Stimulated activated CD4-positive, alpha-beta T cell treated with anti-CD3 and anti-CD28 coated beads, TNF-alpha, amount 100 ng/mL, for 4 hours (primary cell): ENCODE results near the gene PHF24.
"Not testable (repeated sequence)": the region's sequence is repeated elsewhere in the genome, so short reads cannot be mapped to it uniquely, and the experiment has no call there.

ENCODE experiments used
- DNase-seq, 3 experiments: peaks; one replicate each; pipeline ENCODE4 v3.0.0-alpha.2; 2020; ENCODE audit warnings: low read depth in 3 of 3

Gene PHF24

DNA sequence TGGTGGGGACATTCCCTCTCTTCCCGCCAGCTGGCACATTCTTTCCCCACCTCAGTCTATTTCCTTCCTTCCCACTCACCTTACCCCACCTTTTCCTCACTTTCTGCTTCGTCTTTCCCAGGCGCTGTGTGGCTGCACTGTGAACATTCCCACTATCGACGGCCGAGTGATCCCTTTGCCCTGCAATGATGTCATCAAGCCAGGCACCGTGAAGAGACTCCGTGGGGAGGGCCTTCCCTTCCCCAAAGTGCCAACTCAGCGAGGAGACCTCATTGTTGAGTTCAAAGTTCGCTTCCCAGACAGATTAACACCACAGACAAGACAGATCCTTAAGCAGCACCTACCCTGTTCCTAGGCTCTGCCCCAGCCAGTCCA, 38.8 kb downstream of the PHF24 start:
- DNase-seq = no peak

DNA sequence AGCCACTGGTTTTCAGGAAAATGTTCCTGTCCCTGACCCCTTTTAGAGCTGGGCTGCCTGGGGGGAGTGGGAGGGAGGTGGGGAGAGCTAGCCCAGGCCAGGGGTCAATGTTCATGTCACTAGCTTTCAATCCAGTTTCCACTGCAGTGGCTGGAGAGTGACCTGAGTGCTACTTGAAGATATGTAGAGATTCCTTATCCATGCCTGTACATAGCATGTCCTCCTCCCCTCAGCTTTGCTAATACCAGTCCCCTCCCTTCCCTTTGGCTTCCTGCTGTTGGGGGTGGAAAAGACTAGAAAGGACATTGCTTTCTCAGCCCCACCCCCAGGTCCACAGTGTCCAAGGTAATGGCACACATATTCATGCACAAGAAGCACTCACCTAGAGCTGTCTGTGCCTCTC, 39.3 kb downstream of the PHF24 start:
- DNase-seq = no peak

DNA sequence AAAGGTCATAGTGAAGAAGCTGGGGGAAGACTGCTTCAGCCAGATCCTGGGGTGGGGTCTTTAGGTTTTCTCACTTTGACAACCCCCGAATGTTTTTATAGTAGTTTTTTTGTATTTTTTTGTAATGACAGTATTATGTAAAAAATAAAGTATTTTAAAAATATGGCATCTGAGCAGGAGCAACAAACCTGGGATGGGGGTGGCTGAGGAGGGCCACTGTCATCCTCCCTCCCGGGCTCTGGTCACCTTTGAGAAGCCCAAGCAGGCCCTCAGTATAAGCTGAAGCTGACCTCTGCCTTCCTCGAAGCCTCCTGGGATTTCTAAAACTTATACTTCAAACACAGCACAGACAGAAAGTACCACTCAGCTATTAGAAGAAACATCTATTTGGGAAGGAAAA, 40.2 kb downstream of the PHF24 start:
- DNase-seq = no peak

DNA sequence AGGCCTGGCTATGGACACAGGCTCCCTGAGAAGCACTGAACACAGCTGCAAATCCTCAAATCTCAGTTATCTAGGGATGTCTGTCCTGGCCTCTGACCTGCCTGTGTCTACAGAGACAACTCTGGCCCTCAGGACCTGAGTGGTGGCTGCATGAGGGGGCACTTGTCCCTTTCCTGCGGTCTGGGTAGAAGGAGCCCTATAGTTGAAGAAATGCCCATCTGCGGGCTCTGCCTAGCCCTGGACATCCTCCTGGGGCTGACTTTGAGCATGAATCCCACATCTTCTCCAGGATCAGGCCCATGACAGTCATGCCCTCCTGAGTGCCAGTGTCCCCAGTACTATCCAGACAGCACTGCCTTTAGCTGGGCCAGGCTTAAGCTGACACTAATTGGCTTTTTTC, 41.5 kb downstream of the PHF24 start:
- no peak for DNase-seq

DNA sequence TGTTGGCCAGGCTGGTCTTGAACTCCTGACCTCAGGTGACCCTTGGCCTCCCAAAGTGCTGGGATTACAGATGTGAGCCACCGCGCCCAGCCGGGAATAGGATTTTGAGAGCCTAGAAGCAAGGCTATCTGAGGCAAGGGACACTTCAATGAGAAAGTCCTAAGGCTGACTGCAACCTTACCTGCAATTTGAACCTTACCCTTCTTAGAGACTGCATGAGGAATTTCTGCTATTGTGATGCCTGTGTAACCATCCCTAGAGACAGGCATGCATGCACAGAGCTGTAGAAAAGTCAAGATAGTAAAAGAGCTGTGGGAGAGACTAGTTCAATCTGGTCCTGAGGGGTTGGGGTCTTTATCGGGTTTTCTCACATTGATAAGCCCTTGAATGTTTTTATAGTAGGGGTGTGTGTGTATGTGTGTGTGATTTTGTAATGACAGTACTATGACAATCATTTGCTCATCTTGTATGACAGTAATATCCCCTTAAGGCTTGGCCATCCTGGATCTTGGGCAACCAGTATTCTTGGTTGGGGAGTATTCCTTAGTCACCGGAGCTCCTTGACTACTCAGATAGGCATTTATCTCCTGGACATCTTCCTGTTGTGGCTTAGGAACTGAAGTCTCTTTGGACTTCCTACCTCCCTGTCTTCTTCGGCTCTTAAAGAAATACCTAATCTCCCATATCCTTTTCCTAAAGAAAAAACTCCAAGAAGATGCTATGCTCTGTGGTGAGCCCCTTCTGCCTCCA, 42.6 kb downstream of the PHF24 start:
- no peak for DNase-seq

DNA sequence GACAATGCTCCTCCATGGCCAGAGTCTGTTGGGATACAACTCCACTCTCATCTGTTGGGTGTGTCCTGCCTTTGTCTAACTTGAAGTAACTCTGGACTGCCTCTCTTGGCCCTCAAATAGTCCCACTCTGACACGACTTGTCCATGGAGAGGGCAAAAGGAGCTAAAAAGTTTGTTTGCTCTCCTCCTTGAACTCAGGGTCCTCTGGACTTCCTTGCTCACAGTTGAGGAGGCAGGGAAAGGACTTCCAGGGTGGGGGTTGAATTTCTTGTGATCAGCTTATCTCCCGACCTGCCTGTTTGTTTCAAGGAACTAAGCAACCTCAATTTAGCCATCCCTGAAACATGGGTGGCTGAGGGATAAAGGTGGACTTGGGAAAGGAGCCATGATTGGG, 43.2 kb downstream of the PHF24 start:
- DNase-seq = no peak

DNA sequence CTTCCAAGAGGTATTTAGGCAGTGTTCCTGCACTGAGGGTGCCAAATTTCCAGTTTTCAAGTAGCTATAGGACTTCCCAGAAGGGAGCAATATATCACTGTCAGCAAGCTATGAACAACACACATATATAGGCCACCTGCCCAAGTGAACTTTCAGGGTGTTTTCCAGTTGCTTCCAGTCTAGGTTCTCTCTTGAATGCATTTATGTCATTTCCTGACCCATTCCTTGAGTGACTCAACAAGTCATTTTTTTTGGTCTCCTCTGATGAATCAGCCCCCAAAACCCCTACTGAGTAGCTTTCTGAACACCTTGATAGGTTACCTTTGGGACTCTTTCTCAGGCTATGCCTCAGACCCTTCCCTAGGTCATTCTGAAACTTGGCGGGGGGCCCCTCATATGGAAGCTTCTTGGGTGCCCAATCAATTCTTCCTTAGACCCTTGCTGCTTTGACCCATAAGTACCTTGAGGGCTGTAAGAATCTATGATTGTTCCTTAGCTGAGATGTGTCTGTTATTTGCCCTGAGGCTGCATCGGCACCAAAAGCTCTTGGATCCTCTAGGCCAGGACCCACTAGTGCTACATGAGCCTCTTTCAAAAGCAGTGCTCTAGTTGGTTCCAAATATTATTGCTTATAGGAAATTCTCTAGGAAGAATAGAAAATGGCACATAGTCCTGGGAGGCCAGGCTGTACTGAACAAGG, 43.9 kb downstream of the PHF24 start:
- DNase-seq = no peak

DNA sequence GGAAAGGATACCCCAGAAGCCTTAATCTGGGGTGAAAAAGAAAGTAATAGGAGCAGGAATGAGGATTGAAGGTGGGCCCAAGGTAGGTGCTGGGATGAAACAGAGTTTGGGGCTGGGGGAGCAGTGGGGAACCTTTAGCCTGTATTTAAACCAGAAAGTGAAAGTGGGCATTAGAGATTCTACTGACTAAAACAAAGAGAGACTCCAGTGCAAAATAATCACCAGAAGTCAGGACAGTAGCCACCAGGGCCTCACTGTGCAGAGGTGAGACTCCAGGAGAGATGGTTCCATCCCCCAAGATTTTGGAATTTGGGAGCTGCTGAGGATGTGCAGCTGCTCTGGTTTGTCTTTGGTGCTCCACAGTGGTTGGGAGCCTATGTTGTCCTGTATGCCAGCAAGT, 44.5 kb downstream of the PHF24 start:
- DNase-seq = no peak

DNA sequence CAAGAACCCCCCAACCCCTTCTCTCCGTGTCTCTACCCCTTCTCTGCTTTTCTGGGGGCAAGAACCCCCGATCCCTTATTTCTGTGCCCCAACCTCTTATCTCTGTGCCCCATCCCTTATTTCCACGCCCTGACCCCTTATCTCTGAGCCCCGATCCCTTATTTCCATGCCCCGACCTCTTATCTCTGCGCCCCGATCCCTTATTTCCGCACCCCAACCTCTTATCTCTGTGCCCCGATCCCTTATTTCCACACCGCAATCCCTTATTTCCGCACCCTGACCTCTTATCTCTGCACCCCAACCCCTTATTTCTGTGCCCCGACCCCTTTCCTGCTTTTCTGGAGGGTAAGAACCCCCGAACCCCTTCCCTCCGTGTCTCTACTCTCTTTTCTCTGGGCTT, 46.2 kb downstream of the PHF24 start:
- not testable (repeated sequence) for DNase-seq

DNA sequence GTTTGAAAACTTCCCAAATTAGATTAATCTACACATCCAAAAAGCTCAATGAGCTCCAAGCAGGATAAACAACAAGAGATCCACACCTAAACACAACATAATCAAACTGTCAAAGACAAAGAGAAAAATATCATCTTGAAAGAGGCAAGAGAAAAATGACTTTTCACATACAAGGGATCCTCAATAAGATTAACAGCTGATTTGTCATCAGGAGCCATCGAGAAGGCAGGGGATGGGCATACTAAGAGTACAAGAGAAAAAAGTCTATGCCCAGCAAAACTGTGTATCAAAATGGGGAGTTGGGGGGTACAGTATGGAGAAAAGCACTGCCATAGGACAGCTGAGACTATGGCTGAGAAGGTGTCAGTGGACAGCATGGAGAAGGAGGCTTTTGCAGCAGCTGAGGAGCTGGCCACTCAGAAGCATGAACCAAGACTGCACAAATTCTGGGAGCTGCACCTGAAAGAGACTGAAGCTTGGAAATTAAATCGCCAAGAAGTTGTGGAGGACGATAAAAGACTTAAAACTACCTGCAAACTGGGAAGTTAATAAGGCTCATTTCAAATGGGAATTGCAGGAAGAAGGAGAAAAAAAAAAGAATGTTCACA, 52.4 kb downstream of the PHF24 start:
- DNase-seq = no peak

DNA sequence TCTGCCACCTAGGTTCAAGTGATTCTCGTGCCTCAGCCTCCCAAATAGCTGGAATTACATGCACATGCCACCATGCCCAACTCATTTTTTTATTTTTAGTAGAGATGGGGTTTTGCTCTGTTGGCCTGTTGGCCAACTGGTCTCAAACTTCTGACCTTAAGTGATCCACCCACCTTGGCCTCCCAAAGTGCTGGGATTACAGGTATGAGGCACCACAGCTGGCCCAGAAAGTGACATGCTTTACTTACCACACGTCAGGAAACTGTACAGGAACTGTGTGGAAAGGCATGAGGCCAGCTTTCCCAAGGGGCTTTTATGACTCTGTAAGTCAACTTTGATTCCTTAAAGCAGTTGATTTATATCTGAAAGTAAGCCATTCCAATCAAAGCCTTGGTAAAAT, 56.4 kb downstream of the PHF24 start:
- no peak for DNase-seq

DNA sequence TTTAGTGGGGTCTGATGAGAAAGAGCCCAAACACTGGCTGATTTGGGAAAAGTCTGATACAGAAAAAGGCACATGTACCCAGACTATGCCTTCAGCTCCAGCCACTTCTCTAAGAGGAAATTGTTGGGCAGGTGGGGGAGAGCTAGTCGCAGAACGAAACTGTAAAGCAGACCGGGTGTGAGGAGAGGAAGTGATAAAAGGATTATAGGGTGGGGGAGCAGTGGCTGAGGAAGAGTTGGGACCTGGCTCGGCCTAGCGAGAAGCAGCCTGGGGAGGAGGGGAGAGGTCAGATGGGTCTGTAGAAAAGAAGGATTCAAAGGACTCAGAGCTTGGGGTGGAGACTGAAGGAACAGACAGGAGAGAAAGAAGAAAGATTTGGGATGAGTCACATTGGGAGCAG, 65.4 kb downstream of the PHF24 start:
- DNase-seq = not testable (repeated sequence)

DNA sequence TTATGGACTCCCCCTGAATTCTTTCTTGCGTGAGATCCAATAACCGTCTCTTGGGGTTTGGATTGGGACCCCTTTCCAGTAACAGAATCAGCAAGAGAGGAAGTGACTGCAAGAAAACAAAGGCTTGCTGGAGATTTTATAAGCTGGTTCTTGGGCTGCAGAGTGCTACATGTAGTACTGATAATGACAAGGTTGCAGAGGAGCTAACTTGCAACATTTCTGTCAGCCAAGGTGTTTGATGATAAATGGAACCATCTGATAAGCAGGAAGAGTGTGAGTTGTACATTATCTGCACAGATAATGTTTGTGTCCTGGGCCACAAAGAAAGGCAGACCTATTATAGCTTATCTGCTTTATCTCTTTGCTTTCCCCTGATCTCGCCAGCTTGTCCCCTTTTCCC, 68.6 kb downstream of the PHF24 start:
- DNase-seq = no peak

DNA sequence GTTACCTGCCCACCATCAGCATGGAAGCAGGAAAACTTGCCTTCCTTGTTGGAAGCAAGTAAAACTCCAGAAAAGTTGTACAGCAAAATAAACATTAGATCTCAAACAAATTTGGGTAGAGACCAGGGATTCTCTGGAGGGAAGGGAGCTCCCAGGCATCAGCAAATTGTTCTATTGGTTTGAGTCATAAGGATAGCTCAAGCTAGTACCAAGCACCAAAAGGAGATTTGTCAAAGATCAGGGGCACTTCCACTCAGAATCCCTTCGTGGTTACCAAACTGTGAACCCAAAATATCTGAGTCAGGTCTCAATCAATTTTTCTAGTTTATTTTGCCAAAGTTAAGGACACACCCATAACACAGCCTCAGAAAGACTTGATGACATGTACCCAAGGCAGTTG, 69.3 kb downstream of the PHF24 start:
- no peak for DNase-seq

DNA sequence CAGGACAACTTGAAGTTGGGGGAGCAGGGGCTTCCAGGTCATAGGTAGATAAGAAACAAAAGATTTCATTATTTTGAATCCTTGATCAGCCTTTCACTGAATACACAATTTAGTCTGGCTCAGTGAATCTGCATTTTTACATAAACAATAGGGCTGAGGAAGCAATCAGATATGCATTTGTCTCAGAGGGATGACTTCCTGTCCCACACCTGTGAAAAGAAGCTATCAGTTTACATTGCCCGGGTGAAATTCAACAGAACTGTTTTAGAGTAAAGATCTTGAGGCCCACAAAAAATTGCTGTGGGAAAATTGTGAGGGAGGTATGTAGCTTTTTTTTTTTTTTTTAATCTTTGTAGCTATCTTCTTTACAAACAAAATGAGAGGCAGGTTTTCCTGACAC, 69.8 kb downstream of the PHF24 start:
- DNase-seq = no peak

DNA sequence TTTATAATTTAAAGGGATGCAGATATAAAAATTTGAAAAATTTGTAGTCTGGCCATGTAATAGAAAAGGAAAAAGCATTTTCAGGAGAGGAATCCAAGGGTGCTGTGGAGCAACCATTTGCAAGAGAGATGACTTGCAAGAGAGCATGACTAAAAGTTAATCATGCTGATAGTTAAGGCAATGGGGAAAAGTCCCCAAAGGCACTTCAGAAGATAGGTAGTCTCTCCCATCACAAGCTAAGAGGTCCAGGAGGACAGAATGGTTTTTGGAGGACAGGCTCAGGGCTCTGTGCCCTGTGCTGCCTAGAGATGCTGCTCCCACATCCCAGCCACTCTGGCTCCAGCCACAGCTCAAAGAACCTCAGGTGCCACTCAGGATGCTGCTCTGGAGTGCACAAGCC, 70.3 kb downstream of the PHF24 start:
- no peak for DNase-seq

DNA sequence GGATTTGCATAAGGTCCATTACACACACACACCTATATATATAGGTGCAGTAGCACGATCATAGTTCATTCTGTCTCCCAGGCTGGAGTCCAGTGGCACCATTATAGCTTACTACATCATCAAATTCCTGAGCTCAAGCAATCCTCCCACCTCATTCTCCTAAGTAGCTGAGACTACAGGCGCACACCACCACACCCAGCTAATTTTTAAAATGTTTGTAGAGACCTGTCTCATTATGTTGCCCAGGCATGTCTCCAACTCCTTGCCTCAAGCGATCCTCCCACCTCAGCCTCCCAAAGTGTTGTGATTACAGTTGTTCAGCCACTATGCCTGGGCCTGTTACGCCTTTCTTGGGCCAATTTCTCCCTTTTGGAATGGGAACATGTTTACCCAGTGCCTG, 71.2 kb downstream of the PHF24 start:
- no peak for DNase-seq

DNA sequence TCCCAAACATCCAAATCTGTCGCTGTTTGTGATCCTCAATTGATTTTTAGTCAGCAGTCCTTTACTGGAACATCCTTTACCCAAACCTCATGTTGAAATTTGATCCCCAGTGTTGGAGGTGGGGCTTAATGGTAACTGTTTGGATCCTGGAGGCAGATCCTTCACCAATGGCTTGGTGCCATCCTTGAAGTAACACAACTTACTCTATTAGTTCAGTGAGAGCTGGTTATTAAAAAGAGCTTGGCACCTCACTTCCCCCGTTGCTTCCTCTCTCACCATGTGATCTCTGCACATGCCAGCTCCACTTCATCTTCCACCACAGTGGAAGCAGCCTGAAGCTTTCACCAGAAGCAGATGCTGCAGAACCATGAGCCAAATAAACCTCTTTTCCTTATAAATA, 71.8 kb downstream of the PHF24 start:
- DNase-seq = no peak
